Esophagus muscularis mucosa (tissue), 3 donors: ENCODE data around the gene TFPI2.

Source experiments
- POLR2A ChIP-seq: fragments of 450-650 bp; IDR thresholded peaks from one replicate; pipeline ENCODE4 v1.6.1; 2017; ENCODE audit warnings: antibody characterized with exemption, moderate library complexity, mild to moderate bottlenecking, low read depth
- POLR2AphosphoS5 ChIP-seq, 2 donors: sonication (generic); formaldehyde crosslinking; IDR thresholded peaks; one replicate each; pipeline ENCODE4 v1.6.1; 2017; ENCODE audit warnings: antibody characterized with exemption in 2 of 2
- TF ChIP-seq, protein P1 (sequence below), 3 experiments: fragments of 200-600 bp in 2 of 3; fragments of 450-650 bp in 1 of 3; sonication (generic) in 2 of 3; IDR thresholded peaks; one replicate each; pipeline ENCODE4 v1.5.1; 2017 to 2019; ENCODE audit warnings: antibody characterized with exemption in 3 of 3, mild to moderate bottlenecking in 2 of 3, moderate library complexity in 1 of 3

DNA sequence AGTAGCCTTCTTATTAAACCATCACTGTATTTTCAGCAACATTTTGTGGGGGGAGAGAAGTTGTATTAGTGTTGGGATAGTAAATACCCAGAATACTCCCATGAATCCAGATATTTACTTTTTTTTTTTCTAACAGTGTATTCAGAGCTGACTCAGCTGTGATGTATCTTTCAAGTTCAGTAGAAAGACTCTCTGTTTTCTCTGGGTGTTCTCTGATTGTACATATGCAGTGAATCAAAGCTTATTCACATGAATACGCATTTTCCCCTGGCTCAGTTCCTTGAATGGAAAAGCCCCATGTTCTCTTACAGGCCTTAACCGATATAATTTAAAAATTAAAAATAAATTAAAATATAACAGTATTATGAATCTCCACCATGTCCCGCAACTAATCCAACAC is 1.3 kb downstream of the TFPI2 start:
- TF ChIP-seq, protein P1, sequence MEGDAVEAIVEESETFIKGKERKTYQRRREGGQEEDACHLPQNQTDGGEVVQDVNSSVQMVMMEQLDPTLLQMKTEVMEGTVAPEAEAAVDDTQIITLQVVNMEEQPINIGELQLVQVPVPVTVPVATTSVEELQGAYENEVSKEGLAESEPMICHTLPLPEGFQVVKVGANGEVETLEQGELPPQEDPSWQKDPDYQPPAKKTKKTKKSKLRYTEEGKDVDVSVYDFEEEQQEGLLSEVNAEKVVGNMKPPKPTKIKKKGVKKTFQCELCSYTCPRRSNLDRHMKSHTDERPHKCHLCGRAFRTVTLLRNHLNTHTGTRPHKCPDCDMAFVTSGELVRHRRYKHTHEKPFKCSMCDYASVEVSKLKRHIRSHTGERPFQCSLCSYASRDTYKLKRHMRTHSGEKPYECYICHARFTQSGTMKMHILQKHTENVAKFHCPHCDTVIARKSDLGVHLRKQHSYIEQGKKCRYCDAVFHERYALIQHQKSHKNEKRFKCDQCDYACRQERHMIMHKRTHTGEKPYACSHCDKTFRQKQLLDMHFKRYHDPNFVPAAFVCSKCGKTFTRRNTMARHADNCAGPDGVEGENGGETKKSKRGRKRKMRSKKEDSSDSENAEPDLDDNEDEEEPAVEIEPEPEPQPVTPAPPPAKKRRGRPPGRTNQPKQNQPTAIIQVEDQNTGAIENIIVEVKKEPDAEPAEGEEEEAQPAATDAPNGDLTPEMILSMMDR (IDR thresholded peaks at IDR 0.05) = no peak
- TF ChIP-seq POLR2AphosphoS5 (IDR thresholded peaks at IDR 0.05) (no peak), POLR2A (no peak)
